ENCODE data around the gene MEGF6. TPM values are rescaled to one million over a fixed set of nuclear protein-coding genes. Genes with fewer than 3 reads are reported as not detected.

MEGF6 gene
- total and polyA plus RNA-seq, 2 donors (not counting 3 experiments of a cell fraction or from before 2014, with no cell fraction given) = 22.5 to 63.7 TPM

- FAIRE-seq = no peak
- H3K9me1 ChIP-seq (replicated peaks; ENCODE audit: control insufficient read depth, extremely low read depth, insufficient read depth, low read length) = no peaks in the 10 kb centered on the region
- H2AFZ ChIP-seq (ENCODE audit: low read depth, low read length) = no peak overlapping the region
- no TSS peak for BruUV-seq (replicated peaks)
- dilution Hi-C loops (cut with MboI; ENCODE audit: extremely low pct_ligation_motif_present, low sequenced_read_pairs) = no loop called here
- no peaks in the 10 kb centered on the region for H4K20me1 ChIP-seq (replicated peaks; ENCODE audit: control insufficient read depth, extremely low read depth, insufficient read depth, low read length)
- H3K27ac ChIP-seq (ENCODE audit: insufficient read depth, low read depth, low read length) = no peak overlapping the region
- DNase-seq (ENCODE audit: low read depth, low spot score) = no peak
- intact Hi-C loops (cut with micrococcal nuclease) = no loop called here
- TF ChIP-seq MAX (IDR thresholded peaks at IDR 0.05; ENCODE audit: insufficient read depth, insufficient read length) (no peak), POLR2A (IDR thresholded peaks at IDR 0.05; ENCODE audit: low read depth, low read length) (no peak), FOS (IDR thresholded peaks at IDR 0.05; ENCODE audit: borderline replicate concordance, insufficient read depth, low read length) (no peak), POLR2AphosphoS5 (IDR thresholded peaks at IDR 0.05; ENCODE audit: insufficient read depth, low read depth, low read length) (no peak), MYC (IDR thresholded peaks at IDR 0.05; ENCODE audit: low read depth, low read length) (no peak), GATA2 (IDR thresholded peaks at IDR 0.05; ENCODE audit: insufficient read depth, insufficient read length, low read depth, low read length) (no peak), EZH2 (IDR thresholded peaks at IDR 0.05; ENCODE audit: borderline replicate concordance, low read depth, low read length, severe bottlenecking) (no peak), JUN (IDR thresholded peaks at IDR 0.05; ENCODE audit: borderline replicate concordance, insufficient read depth, insufficient read length, low read depth) (no peak), CTCF (IDR thresholded peaks at IDR 0.05; ENCODE audit: extremely low read depth in 1 of 2, insufficient read depth in 1 of 2, low read depth in 1 of 2, low read length in 2 of 2) (no peak)
- peaks cover 9% of the 10 kb centered on the region for H3K4me1 ChIP-seq (ENCODE audit: control insufficient read depth, extremely low read depth, insufficient read depth, low read length)
- H3K27me3 ChIP-seq (ENCODE audit: control insufficient read depth in 2 of 2, insufficient read depth in 2 of 2, low read length in 2 of 2) = no peaks in the 10 kb centered on the region
- no peak overlapping the region for H3K4me3 ChIP-seq (replicated peaks in 1 of 3; ENCODE audit: insufficient read depth in 1 of 3, low read depth in 1 of 3, low read length in 3 of 3)
- H3K9me3 ChIP-seq (replicated peaks; ENCODE audit: control insufficient read depth, insufficient read depth, low read length) = no peaks in the 10 kb centered on the region
- no peak overlapping the region for H3K4me2 ChIP-seq (ENCODE audit: insufficient read depth, low read length)
- ChIA-PET CTCF (no interaction called here), POLR2A (no interaction called here)
- H3K9ac ChIP-seq (replicated peaks; ENCODE audit: extremely low read depth, insufficient read depth, low read length) = no peak overlapping the region
- H3K79me2 ChIP-seq (ENCODE audit: control insufficient read depth, insufficient read depth, low read length) = no peaks in the 10 kb centered on the region
- no peaks in the 10 kb centered on the region for H3K36me3 ChIP-seq (ENCODE audit: control insufficient read depth in 2 of 2, extremely low read depth in 1 of 2, insufficient read depth in 2 of 2, low read length in 2 of 2)
These were observed 65.3 kb downstream of the MEGF6 start for GRCh38 chr1:3546048-3546384.

All from endothelial cell of umbilical vein (primary cell).